PC-9 (cell line): ENCODE results near the gene RHBDD3. TPM values are rescaled to one million over a fixed set of nuclear protein-coding genes. Genes with fewer than 3 reads are reported as not detected.

Experiments
- BruUV-seq: library from RNA; stranded (reverse); fragments of 400-500 nt; replicated peaks from 2 replicates; lab custom pipeline; 2021; lab: Mats Ljungman, UMichigan
- CTCF ChIA-PET: fragments of 300-600 bp; sonication (Branson Sonifier 250); formaldehyde crosslinking; loops from one replicate; lab custom pipeline; 2022; ENCODE audit warnings: antibody characterized with exemption; lab: Charles Lee
- POLR2A ChIA-PET: fragments of 300-600 bp; sonication (Branson Sonifier 250); formaldehyde crosslinking; loops from one replicate; lab custom pipeline; 2022; ENCODE audit warnings: antibody characterized with exemption; ENCODE audit not compliant: unreplicated experiment; lab: Charles Lee
- DNase-seq, 2 experiments: peaks; one replicate each; pipeline versions ENCODE4 v3.0.0 to v3.0.0-alpha.2; 2015 to 2022; ENCODE audit warnings: mixed read lengths in 1 of 2
- H2AFZ ChIP-seq: fragments of 200-600 bp; sonication (generic); 2 replicates; pipeline ENCODE4 v1.8.1; 2017; ENCODE audit warnings: antibody characterized with exemption
- H3F3A ChIP-seq: fragments of 200-600 bp; sonication (generic); 2 replicates; pipeline ENCODE4 v1.8.1; 2017; ENCODE audit warnings: antibody characterized with exemption, mild to moderate bottlenecking, low read depth; ENCODE audit not compliant: insufficient read depth
- H3K27ac ChIP-seq: fragments of 200-600 bp; sonication (generic); 2 replicates; pipeline ENCODE4 v1.6.1; 2016; ENCODE audit warnings: mixed run types
- H3K27me3 ChIP-seq: fragments of 200-600 bp; sonication (generic); 2 replicates; pipeline ENCODE4 v1.6.1; 2016; ENCODE audit warnings: low read depth, mixed run types; ENCODE audit not compliant: insufficient read depth
- H3K36me3 ChIP-seq: fragments of 200-600 bp; sonication (generic); 2 replicates; pipeline ENCODE4 v1.6.1; 2016; ENCODE audit warnings: low read depth, mixed run types
- H3K4me1 ChIP-seq: fragments of 200-600 bp; sonication (generic); replicated peaks from 2 replicates; pipeline ENCODE4 v1.6.1; 2016; ENCODE audit warnings: mixed run types; ENCODE audit not compliant: insufficient read depth
- H3K4me2 ChIP-seq: fragments of 200-600 bp; sonication (generic); 2 replicates; pipeline ENCODE4 v1.6.1; 2017; ENCODE audit warnings: mixed run types
- H3K4me3 ChIP-seq: fragments of 200-600 bp; sonication (generic); 2 replicates; pipeline ENCODE4 v1.6.1; 2016; ENCODE audit warnings: mixed run types
- H3K79me2 ChIP-seq: fragments of 200-600 bp; sonication (generic); 2 replicates; pipeline ENCODE4 v1.6.1; 2017; ENCODE audit warnings: low read depth, mixed run types
- H3K9me2 ChIP-seq: fragments of 200-600 bp; sonication (generic); 2 replicates; pipeline ENCODE4 v1.8.1; 2017; ENCODE audit warnings: mild to moderate bottlenecking; ENCODE audit not compliant: insufficient read depth
- H3K9me3 ChIP-seq: fragments of 200-600 bp; sonication (generic); 2 replicates; pipeline ENCODE4 v1.8.1; 2016; ENCODE audit warnings: low read depth; ENCODE audit not compliant: insufficient read depth
- H4K20me1 ChIP-seq: fragments of 200-600 bp; sonication (generic); 2 replicates; pipeline ENCODE4 v1.8.1; 2017; ENCODE audit not compliant: insufficient read depth
- CTCF ChIP-seq: fragments of 200-600 bp; sonication (generic); conservative IDR thresholded peaks from 2 replicates; pipeline ENCODE4 v1.6.1; 2017; ENCODE audit warnings: mixed run types, antibody characterized with exemption, mild to moderate bottlenecking, moderate library complexity
- EZH2 ChIP-seq: fragments of 200-600 bp; sonication (generic); IDR thresholded peaks from 2 replicates; pipeline ENCODE4 v1.8.0; 2017; ENCODE audit warnings: antibody characterized with exemption, low read depth
- intact Hi-C: fragments of 100-400 bp; cut with micrococcal nuclease; formaldehyde crosslinking; loops from one replicate; pipeline ENCODE4 v1.10.0; 2022; ENCODE audit not compliant: unreplicated experiment
- total RNA-seq: library from RNA; stranded (reverse); gene quantifications from 2 replicates; pipeline ENCODE4 v1.2.3, GENCODE V29; 2021

Gene RHBDD3
- total RNA-seq, 1 experiment from 2014 or later: 17.6 TPM

- Histone ChIP-seq H4K20me1 (no peaks in the 10 kb centered on the region), H3K9me2 (no peaks in the 10 kb centered on the region), H3K27ac (no peak within 1 kb of the TSS), H2AFZ (no peak within 1 kb of the TSS), H3K4me1 (peaks cover 9% of the 10 kb centered on the region), H3K4me2 (peak within 1 kb of the TSS; percentile 23; the same call in 1 of the 2 replicates), H3F3A (peaks cover 9% of the 10 kb centered on the region; the same call in 1 of the 2 replicates), H3K36me3 (no peaks in the 10 kb centered on the region), H3K27me3 (no peaks in the 10 kb centered on the region), H3K79me2 (no peaks in the 10 kb centered on the region), H3K9me3 (no peaks in the 10 kb centered on the region), H3K4me3 (no peak within 1 kb of the TSS)
- ChIA-PET POLR2A (no interaction called here), CTCF (no interaction called here)
- no peak for TF ChIP-seq EZH2
- no peak for TF ChIP-seq CTCF
- no TSS peak for BruUV-seq
- DNase-seq: no peak
- intact Hi-C loops: no loop called here
These were observed 47.7 kb upstream of the RHBDD3 start, which contains the start of gene RASL10A for GRCh38 chr22:29315286-29316140. Gene RASL10A (minus strand): TSS chr22:29315697. CDS start chr22:29315246, 451 bp downstream.

GRCh38 chr22:29314537-29315285, 46.9 kb upstream of the RHBDD3 start:
- DNase-seq: no peak
- Histone ChIP-seq H3K9me2 (no peaks in the 10 kb centered on the region), H4K20me1 (no peaks in the 10 kb centered on the region), H3K4me3 (no peak overlapping the region), H3K79me2 (no peaks in the 10 kb centered on the region), H2AFZ (no peak overlapping the region), H3F3A (peaks cover 15% of the 10 kb centered on the region; the same call in 1 of the 2 replicates), H3K27ac (no peak overlapping the region), H3K9me3 (no peaks in the 10 kb centered on the region), H3K4me1 (peaks cover 14% of the 10 kb centered on the region), H3K4me2 (peak overlapping the region; percentile 23; the same call in 1 of the 2 replicates), H3K36me3 (no peaks in the 10 kb centered on the region), H3K27me3 (no peaks in the 10 kb centered on the region)
- intact Hi-C loops: no loop called here
- TF ChIP-seq CTCF (no peak), EZH2 (no peak)
- no TSS peak for BruUV-seq
- ChIA-PET POLR2A (no interaction called here), CTCF (no interaction called here)

GRCh38 chr22:29313576-29314466, 46.0 kb upstream of the RHBDD3 start:
- Histone ChIP-seq H3K27ac (no peak overlapping the region), H3K4me2 (no peak overlapping the region), H3K4me1 (peaks cover 23% of the 10 kb centered on the region), H3K4me3 (no peak overlapping the region), H3K9me3 (no peaks in the 10 kb centered on the region), H3F3A (peaks cover 16% of the 10 kb centered on the region; the same call in 1 of the 2 replicates), H3K27me3 (no peaks in the 10 kb centered on the region), H4K20me1 (no peaks in the 10 kb centered on the region), H3K79me2 (no peaks in the 10 kb centered on the region), H3K36me3 (no peaks in the 10 kb centered on the region), H2AFZ (no peak overlapping the region), H3K9me2 (no peaks in the 10 kb centered on the region)
- TF ChIP-seq CTCF: no peak
- no peak for TF ChIP-seq EZH2
- DNase-seq: no peak
- BruUV-seq: no TSS peak
- ChIA-PET POLR2A (no interaction called here), CTCF (no interaction called here)
- intact Hi-C loops: no loop called here
